HG03565 (cell line): ENCODE data around the gene ELFN1.

ENCODE experiments used
- ATAC-seq: cut with Tn5 transposase; IDR thresholded peaks from one replicate; pipeline ENCODE4 v1.9.1; 2021; ENCODE audit warnings: mild to moderate bottlenecking, moderate library complexity; ENCODE audit not compliant: unreplicated experiment

ELFN1 gene

DNA sequence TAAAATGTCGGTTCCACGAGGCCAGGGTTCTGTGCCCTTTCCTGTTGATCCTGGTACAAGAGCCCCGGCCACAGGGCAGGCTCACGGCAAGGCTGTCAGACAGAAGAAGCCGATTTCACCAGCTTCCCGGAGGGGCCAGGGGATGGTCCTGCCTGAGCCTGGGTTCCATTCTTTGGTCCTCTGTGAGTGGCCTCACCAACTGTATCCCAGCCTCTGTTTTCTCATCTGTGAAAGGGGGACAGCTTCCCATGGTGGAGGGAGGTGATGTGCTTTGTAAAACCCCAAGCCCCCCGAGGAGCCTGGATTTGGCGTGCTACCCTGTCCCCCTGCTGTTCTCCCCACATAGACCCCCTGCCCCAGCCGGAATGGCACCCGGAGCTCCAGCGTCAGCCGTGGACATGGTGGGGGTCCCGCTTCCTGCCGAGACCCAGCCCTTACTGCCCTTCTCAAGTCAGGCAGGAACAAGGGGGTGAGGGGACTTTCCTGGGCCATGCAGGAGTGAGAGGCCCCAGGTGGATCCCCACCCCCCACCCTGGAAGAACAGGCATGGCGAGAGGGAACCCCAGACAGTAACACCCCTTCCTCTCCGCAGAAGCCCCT lies 28.3 kb upstream of the ELFN1 start:
- ATAC-seq, result no peak

DNA sequence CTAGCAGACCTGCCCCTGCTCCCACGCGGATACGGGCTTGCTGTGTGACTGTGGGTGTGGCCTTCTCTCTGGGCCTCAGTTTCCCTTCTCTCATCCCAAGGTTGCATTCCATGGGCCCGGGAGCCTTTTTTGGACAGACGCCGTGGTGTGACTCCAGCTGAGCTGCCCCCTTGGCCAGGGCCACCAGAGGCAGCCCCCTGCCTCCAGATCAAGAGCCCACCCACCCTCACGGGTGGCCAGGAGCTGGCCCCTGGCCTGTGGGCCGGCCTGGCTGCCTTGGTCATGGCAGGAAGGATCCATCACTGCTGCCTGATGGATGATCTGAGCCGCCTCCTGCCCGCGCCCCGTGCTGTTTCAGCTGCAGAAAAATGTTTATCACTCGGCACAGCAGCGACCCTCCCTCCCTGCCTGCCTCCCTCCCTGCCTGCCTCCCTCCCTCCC lies 27.8 kb upstream of the ELFN1 start:
- ATAC-seq, result no peak

DNA sequence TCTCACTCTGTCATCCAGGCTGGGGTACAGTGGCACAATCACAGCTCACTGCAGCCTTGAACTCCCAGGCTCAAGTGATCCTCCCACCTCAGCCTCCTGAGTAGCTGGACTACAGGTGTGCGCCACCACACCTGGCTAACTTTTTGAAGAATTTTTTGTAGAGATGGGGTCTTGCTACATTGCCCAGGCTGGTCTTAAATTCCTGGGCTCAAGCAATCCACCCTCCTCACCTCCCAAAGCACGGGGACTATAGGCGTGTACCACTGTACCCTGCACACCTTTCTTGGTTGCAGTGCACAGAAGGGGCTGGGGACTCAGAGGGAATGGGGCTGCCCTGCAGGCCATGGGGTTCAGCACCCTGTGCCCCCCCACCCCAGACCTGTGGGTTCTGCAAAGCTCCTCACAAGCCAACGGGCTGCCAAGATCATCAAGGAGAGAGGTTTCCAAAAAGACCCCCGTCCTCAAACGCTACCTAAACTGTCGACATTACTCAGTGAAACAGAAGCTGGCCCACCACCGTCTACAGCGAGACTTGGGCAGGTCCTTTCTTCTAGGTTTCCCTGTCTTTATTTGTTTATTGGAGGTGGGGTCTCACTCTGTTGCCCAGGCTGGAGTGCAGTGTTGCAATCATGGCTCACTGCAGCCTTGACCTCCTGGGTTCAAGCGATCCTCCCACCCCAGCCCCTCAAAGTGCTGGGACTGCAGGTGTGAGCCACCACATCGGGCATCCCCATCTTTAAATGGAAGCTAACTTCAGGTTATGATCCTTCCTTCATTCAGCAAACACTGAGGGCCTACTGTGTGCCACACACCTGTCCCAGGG lies 26.6 kb upstream of the ELFN1 start:
- ATAC-seq, result no peak

DNA sequence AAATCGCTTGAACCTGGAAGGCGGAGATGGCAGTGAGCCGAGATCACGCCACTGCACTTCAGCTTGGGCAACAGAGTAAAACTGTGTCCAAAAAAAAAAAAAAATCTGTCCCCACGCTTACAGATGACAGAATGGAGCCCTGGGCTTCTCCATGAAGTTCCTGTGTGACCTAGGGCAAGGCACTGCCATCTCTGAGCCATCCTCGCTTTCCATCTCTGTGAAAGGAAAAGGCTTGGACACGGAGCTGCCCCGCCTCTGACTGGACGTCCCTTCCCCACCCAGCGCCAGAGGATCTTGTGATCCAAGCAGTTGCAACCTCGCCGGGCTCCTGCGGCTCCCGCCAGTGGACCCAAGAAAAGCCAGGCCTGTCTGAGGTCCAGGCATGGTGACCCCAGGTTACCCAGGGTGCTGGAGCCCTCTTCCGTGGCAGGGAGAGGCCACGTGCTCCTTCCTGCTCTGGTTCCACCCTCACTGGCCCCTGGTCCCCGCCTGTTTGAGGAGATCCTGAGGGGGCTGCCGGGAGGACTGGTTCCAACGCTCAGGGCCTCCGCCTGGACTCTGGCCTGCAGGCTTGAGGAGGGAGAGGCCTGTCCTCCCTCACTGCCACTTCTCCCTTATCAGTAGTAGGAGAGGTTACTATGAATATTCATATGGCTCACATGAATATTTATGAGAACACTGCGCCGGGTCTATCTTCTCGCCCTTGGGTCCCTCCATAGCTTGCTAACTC lies 25.6 kb upstream of the ELFN1 start:
- no peak for ATAC-seq

DNA sequence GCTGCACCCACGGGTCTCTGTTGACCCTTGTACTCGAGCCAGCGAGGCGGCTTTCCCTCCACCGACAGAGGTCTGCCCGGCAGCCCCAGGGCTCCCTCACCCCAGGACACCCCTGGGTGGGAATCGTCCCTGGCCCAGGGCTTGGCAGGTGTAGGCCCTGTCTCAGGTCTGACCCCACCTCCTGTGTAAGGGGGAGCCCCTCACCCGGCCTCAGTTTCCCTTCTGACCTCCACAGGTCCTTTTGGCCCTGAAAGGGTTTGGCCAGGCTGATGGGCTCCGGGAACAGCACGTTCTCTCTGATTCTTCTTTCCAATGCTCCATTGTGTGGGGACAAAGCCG lies 25.0 kb upstream of the ELFN1 start:
- no peak for ATAC-seq

DNA sequence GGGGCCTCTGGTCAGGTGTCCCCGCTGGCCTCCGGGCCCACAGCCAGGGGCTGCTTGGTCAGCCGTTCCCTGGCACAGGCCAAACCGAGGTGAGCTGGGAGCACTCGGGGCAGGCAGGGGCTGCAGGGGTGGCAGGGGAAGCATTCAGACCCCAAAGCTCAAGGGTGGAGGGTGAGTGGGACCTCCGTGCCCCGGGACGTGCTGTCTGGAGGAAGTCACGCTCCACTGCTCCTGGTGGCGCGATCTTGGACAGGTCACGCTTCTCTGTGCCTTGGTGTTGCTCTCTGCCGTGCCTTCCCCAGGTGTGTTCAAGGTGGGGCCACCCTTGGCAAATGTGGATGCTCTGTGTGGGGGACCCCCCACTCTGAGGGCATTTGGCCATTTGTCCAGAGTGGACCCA lies 24.6 kb upstream of the ELFN1 start:
- ATAC-seq, result no peak

DNA sequence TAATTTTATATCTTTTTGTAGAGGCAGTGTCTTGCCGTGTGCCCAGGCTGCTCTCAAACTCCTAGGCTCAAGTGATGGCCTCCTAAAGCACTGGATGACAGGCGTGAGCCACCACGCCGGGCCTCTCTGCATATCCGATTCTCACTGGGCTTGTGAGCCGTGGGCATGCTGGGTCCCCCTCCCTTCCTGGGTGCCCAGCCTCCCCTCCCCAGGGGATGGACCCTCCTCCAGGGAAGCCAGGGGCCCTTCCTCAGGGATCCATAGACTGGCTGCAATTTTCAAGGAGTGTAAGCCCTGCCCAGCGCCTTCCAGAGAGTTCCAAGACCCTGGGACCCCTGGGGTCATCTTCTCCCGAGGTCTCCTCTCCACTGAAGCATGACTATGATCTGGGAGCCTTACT lies 23.7 kb upstream of the ELFN1 start:
- ATAC-seq, result no peak

DNA sequence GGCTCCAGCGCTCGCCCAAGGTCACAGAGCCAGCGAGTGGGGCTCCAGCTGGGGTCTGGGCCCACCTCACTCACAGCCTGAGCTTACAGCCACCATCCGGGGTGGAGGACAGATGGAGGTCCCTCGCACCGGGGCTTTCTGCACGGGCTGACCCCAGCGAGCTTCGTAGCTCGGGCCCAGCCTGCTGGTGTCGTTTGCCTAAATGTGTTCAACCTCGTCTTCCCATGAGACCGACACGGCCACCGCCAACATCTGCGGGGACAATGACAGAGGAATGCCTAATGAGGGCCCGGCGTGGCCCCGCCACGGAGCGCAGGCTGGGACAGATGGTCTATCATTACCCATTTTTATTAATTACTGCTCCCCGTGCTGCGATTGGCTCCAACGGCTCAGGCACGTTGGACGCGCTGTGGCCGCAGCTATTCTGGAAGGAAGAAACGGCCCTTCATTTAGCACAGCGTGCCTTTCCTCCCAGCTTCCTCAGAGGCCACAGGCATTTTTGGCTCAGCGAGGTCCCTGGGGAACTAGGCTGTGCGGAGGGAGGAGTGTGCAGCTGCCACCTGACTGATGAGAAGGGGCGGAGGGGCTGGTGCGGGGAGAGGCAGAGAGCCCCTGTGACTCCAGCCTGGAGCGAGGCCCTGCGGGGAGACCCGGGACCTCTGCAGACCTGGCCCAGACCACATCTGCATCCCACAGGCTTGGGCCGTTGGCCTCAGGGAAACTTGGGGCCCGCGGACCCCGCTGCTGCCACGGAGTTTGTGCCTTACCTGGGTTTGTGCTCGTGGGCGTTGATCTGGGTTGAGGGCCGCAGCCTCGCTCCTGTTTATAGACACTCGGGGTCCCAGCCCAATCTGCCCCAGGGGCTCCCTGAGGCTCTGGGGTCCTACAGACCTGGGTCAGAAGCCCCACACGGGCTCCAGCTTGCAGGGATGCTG lies 22.9 kb upstream of the ELFN1 start:
- ATAC-seq, result no peak

DNA sequence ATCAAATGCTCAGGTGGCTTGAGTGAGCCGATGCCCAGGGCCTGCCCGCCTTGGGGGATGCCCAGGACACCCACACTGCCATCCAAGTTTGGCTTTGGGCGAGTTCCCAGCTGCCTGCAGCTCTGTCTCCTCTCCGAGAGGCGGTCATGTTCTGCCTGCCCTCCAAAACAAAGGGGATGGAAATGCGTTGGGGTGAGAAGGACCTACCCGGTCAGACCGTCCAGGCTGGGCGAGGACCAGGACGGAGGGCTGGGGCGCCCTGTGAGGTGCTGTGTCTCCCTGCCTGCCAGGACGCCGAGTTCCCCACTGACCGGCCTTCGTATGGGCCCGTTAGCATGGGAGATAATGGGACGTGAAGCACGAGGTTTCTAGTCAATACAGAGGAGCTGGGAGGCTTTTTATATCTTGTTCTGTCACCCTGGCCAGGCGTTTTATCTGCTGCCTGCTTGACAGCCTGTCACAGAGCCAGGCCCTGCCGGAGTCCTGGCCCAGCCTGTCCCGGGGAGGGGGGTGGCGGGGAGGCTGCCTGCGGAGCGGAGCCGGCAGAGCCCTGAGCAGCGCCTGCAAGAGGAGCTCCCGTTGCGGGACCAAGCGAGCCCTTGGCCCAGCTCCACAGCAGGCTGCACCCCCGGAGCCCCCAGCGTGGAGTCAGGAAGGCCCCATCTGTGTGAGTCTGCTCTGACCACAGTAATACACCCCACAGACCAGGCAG lies 22.0 kb upstream of the ELFN1 start:
- no peak for ATAC-seq

DNA sequence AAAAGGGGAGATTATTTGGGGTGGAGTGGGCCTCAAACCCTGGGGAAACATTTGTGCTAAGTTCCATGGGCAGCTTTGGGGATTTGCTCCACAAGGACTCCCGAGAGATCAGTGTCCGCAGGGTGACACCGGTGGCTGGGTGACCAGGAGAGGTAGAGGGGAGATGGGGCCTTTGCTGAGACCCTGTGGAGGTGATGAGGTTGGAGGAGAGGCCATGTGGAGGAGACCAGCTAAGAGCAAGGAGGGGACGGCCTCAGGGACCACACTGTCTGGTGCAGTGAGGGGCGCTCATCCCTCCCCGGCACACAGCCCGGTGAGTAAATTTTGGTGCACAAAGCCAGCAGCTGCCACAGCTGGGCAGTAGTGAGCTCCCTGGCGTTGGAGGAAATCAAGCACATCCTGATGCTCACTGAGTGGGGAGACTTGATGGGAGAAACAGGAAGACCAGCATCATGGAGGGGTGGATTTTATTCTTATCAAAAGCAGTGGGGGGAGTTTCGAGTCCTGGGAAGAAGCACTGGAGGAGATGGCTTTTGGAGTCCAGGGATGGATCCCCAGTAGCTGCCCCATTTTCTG lies 20.2 kb upstream of the ELFN1 start:
- ATAC-seq, result no peak

DNA sequence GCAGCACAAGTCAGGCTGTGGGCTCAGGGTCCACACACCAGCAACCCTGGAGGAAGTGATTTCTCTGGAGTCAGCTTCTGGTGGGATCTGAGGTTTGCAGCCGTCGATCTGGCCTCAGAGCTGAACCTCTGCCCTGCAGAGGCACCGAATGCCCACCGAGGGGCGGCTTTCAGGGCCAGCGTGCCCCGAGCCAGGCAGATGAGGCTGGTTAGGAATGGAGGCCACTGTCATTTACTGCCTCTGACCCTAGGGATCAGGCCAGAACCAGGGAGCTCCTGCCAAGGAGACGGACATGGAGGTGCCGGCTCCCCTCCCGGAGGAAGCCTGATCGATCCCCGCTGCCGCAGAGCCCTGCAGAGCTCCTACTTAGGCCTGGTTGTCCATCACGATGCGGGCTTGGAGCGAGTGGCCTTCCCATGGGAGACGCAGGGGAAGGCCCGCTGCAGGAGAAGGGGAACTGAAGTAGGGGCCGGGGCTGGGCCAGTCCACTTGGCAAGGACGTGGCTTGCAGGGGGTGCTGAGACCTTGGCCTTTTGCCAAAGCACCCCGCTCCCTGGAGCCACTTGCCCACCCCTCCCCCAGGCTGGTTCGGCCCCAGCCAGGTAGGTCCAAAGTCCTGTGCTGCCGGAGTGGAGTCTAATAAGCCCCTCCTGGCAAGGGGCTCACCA lies 19.6 kb upstream of the ELFN1 start:
- no peak for ATAC-seq

DNA sequence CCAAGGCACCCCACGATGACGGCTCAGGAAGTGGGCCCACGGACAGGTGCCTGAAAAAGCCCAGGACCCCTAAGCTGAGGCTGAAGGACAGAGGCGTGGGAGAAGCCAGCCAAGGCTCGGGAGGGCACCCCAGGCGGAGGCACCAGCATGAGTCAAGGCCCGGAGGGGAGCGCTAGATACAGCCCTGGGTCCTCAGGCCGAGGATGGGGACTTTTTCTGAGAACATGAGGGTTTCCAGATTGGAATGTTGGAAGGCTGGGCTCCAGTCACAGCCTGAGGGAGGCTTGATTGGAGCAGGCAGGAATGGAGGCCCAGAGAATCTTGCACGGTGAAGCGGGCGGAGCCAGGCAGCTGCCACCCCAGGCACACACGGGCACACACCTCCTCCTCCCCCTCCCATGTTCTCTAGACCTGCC lies 19.0 kb upstream of the ELFN1 start:
- ATAC-seq, result no peak

DNA sequence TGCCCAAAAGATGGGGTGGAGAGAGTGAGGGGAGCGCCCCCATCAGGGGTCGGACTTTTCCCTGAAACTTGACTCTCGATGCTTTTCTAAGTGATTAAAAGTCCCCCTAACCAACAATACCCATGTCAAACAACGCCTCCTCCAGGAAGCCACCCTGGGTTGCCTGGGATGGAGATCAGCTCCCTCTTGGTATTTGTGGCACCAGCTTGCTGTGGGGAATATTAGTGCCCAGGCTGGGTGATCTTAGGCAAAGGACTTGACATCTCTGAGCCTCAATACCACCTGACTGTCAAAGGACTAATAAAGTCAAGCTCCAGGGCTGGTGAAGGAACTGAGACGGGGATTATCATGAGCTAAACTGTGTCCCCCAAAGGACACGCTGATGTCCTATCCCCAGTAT lies 18.2 kb upstream of the ELFN1 start:
- no peak for ATAC-seq

DNA sequence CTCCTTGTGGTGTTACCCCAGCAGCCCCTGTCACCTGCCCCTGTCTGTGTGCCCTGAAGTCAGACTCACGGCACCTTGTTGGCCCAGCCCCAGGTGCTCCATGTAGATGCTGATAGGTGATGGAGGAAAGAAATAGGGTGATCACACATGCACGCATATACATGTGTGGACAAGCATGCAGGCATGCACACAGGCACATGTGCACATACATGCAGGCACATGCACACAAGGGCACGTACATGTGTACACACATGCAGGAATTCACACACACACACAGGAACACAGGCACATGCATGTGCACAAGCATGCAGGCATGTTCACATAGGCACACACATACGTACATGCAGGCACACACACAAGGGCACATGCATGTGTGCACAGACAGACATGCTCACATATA lies 16.6 kb upstream of the ELFN1 start:
- no peak for ATAC-seq

DNA sequence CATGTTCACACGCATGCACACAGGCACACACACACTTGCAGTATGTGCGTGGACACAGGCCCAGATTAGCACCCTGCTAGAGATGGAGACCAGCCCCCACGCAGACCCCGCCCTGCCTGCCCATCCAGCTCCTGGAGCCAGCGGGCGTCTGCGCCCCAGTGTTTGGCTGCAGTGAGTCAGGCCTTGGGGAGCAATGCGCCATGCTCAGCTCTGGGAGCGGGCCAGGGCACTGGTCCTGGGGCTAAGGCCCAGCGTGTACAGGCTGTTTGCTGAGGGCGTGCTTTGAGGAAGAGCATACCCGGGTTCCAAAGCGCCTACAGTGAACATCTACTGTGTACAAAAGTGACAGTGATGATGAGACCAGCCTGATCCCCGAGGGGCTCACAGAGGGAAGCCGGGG lies 16.0 kb upstream of the ELFN1 start:
- no peak for ATAC-seq

DNA sequence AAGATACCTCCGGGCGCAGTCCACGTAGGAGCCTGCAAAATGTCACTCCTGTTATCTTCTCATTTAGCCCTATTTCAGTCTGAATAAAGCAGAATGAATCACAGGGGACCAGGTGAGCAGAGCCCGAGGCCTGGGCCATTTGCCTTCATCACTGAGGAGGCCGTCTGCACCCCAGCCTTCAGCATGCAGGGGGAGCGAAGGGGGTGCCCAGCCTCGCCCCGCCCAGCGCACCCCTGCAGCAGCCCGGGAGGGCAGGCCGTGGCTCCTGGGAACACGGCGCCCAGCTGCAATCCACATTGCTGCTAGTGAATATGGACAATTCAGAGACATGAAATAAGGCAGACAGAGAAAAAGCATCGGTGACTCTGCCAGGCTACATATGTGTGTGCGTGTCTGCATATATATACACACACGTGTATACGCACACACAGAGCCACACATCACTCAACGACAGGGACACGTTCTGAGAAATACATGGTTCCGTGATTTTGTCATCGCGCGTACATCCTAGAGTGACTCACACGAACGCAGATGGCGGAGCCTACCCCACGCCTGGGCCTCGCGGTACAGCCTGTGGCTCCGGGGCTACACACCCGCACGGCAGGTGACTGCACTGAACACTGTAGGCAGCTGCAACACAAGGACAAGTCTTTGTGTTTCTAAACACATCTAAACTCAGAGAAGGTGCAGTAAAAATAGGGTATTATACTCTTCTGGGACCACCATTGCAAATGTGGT lies 15.2 kb upstream of the ELFN1 start:
- no peak for ATAC-seq

DNA sequence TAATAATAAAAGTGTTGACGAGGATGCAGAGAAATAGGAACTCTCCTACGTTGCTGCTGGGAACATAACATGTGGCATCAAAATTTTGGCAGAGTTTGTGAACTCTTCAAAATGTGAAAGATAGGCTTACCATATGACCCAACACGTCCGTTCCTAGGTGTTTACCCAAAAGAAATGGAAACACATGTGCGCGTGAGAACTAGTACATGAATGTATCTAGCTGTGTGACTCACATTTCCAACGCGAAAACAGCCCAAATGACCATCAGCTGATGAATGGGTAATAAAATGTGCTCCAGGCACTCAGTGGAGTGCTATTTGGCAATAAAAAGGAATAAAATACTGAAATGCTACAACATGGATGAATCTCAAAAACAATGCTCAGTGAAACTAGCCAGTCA lies 10.4 kb upstream of the ELFN1 start:
- no peak for ATAC-seq

DNA sequence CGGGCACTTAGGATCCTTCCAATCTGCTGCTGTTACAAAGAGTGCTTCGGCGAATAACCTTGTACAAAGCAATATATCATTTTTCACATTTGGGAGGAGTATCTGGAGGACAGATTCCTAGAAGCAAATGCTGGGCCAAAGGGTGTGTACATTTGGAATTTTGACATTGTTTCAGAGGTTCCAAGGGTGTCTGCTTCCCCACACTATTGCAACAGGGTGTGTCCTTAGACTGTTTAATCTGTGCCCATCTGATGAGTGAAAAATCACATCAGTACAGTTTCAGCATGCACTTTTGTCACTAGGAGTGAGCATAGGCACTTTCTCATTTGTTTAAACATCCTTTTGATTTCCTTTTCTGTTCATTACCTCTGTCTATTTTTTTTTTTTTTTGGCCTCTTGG lies 8.6 kb upstream of the ELFN1 start:
- ATAC-seq, result no peak

DNA sequence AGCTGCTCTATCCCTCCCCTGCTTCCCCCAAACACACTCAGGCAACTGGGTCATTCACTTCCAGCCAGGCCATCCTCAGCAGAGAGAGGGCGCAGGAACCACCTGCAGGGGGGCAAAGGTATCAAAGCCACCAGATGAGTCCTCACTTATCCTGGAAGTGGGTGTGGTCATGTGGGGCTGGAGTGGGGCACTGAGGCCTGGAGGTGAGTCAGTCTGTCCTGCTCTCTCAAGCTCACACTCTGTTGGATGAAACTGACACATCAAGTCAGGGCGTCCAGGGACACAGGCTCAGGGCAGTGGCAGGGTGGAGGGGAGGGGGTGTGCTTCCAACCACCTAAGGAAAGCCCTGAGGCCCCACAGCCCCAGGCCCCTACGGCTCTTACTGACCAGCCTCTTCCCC lies 8.0 kb upstream of the ELFN1 start:
- no peak for ATAC-seq
